HG03175 (cell line): ENCODE measurements around the gene BFSP2.

ENCODE experiments used
- ATAC-seq: cut with Tn5 transposase; IDR thresholded peaks from one replicate; pipeline ENCODE4 v1.9.1; 2021; ENCODE audit warnings: mild to moderate bottlenecking, moderate library complexity; ENCODE audit not compliant: unreplicated experiment

BFSP2 gene

DNA sequence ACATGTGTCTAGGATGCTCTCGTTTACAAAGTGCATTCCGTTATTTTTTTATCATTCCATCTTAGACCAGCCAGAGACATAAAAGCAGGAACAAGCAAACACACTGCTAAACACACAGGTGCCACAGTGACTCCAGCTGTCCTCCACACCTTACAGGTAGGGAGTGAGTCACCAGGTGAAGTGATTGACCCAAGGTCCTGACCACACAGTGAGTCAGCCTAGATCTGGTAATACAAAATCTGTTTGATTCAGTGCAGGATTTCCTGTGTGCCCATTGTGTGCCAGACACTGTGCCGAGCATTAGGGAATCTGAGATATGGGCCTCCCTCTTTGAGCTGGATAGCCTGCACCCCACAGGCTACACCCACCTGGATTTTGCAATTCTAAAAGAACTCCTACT lies 16.7 kb upstream of the BFSP2 start:
- ATAC-seq: no peak

DNA sequence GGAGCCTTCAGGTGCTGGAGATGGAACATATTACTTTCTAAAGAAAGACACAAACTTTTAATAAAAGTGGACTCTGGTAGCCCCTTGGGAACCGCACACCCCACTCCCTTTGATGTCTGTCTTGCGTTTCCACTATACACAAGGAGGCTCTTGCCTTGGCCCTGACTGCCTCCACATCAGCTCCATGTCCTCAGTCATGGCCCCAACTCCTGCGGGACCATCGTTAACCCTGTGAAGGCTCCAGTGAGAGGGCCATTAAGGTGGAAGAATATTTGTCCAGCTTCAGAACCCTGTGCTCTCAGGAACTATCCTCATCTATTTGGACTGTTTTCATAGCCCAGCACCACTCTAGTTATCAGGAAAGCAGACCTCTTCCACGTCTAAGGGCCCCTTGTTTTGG lies 16.1 kb upstream of the BFSP2 start:
- no peak for ATAC-seq

DNA sequence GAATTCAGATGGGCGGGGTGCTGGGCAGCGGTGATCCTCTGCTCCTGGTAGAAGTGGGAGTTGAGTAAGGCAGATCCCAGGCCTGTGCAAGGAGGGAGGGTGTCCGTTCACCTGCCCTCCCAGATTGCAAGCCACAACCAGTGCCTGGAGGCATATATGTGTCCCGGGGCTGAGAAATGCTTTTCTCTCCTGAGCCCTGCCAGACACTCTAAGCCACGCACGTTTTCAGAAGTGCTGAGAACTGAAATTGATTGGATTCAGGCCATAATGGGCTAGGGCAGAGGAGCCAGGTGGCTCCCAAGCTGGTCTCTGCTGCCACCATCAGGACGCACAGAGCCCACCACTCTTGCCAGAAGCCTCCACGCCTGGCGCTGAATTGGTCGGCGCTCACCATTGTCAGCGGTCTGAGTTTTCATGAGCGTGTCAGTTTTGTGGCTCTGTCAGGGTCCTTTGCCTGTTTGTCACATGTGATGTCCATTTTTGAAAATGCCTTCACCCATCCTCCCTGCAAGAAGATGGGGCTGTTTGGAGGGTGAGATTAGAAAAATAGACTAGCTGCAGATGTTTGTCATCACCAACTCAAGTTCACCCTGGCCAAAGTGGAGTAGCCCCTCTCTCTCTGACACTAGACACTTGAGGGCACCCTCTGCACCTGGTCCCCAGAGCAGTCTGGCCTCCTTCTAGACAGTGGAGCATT lies 15.4 kb upstream of the BFSP2 start:
- peak; percentile 73 for ATAC-seq

DNA sequence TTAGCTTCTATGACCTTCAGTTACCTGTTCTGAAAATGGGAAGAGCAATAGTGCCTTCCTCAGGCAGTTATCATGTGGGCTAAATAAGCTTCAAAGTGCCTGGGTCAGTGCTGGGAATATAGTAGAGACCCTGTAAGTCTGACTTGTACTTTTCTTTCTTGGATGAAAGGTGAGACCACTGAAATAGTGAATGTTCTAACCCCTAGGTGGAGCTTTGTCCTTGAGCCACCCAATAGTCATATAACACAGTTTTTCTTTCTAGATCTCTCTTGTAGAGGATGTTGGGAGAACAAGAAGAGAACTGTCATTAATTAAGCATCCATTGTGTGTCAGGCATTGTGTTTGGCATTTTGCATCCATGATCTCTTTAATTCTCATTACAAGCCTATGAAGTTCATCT lies 13.0 kb upstream of the BFSP2 start:
- ATAC-seq: no peak

DNA sequence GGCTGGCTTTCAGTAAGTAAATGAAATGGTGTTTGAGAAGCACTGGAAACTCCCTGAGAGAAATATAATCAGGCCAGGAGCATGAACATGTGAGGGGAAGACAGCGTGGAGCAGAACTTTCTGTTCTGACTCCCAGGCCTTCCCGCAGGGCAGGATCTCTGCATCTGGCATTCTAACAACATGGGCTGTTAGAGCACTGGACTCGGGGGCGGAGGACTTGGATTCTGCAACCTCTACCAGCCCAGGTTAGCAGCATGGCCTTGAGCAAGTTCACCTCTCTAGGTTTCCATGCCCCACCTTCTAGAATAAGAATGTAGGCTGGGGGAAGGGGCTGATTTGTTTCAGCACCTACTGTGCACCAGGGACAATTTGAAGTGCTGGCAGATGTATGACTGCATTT lies 12.5 kb upstream of the BFSP2 start:
- ATAC-seq: no peak

DNA sequence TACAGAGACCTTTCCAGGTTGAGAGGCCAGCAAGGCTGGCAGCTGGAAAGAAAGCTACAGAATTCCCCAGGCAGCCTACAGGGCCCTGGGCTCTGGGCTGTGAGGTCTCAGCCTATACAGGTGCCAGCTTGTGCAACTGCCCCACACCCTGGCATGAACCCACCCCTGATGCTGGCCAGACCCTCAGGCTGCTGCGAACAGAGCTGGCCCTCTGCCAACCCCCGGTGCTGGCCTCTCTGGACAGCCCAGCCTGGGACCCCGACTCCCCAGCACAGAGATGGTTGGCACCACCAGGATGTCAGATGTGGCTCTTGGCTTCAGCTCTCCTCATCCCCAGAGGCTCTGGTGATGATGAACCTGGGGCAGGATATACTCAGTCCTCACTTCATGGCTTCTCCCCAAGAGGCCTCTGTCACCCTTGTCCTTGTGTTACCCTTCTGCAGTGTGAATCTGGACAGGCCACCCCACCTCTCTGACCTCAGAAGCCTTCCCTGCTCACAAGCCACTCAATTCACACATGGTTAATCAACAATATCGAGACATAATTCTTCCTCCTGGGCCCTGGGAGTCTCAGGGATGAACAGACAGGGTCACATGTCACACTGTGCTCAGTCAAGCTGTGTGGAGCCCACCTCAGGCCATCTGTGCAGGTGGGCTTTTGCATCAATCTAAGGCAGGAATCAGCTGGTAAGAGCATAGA lies 11.0 kb upstream of the BFSP2 start:
- no peak for ATAC-seq

DNA sequence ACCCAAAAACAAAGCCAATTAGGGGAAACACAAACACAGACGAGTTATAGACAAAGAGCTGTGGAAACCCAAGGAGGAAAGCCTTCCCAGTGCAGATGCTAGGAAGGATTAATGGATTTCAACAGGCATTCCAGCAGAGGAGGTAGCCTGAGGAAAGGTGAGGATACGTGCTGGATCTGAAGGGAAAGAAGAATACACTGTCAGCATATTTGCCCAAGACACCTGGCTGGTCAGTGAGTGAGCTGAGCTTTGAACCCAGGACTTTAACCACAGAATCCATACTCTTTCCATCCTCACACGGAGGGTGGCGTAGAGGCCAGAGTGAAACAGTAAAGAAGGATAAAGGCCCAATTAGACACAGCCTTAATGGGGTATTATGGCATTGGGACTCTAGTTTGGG lies 9.1 kb upstream of the BFSP2 start:
- ATAC-seq: no peak

DNA sequence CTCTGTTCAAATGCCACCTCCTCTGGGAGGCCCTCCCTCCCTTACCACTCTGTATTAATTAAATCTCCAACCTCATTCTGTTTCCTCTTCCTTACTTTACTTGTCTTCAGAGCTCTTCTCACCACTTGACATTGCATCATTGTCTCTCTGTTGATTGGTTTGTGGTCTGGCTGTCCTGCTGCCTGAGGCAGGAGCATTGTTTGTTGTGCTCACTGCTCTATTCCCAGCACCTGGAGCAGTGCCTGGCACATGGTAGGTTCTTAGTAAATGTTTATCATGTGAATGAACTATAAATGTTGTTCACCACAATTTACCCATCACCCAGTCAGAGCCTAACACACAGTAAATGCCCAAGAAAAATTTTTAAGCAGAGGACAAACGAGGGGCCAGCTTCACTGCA lies 6.7 kb upstream of the BFSP2 start:
- ATAC-seq: no peak

DNA sequence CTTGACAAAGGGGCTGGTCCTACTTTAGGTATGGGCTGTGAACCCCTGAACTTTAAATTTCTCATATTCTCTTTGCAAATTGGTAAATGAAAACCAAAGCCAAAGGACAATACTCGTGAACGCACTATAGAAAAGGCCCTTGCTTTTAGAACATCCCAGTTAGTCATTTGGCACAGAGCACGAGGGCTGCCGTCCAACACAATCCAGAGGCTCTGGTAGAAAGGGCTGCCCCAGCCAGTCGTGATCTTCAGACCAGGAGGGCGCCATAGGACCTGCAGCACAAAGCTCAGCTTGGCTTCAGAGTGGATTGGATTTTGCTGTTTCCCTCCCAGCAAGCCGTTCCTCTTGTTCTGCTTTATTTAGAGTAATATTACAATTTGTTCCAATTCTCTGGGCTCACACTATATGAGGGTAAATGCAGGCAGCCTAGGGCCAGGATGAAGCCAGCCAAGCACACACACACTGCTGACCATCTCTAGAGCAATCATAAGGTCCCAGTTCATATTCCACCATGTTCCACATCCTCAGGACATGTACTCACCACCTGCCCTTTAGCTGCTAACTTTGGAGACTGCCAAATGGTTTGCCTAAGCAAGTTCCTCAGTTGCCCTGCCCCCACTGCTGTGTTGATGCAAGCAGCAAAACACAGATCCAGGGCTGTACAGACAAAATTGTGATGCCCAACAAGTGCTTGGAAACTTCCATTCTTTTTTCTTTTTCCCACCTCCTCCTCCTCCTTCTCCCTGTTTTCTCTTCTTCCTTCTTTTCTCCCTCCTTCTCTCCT lies 6.0 kb upstream of the BFSP2 start:
- ATAC-seq: no peak

DNA sequence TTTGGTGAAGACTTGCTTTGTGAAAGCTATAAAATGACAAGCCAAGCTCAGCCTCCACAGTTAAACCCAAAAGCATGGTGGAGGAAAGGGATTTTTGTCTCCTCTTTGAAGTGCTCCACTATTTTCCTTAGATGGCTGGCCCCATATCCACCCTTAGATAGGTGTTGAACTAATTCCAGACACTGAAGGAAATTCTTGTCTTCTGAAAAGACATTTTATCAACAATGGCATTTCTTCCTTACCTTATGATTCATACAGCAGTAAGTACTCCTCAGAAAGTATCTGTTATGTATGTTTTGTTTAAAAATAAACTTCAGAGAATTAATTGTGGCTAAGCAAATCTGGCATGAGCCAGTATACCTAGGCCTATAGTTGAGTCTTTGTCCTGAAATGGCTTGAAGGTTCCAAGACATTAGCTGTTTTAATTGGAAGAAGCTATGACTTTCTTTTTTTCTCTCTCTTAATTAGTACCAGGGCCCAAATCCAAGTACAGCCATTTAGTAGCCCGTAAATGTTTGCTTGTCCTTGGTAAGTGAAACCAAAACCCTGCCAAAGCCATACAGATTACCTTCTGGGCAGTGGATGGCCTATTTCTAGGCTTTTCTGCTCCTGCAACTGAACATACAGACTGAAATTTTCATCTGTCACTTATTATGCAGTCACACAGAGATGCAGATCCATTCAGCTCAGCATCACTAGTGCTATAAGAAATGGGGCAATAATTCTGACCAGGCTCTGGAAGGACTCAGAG lies 5.1 kb upstream of the BFSP2 start:
- no peak for ATAC-seq

DNA sequence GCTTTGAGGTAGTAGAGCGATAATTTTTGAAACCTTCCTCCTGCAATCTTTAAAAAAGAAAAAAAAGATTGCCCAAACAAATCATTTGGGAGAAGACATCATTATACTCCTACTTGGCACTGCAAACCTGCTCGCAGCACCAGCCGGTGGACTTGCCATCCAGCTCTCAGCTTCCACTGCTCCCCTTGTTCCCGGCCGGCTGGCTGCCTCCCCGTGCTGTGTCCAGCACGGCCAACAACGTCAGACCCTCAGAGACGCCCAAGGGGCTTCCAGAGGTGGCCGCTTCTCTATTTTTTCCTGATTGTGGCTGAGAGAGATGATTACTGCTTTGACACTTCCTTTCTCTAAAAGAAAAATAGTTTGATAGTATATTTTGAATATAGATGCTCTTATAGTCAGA lies 3.0 kb upstream of the BFSP2 start:
- no peak for ATAC-seq

DNA sequence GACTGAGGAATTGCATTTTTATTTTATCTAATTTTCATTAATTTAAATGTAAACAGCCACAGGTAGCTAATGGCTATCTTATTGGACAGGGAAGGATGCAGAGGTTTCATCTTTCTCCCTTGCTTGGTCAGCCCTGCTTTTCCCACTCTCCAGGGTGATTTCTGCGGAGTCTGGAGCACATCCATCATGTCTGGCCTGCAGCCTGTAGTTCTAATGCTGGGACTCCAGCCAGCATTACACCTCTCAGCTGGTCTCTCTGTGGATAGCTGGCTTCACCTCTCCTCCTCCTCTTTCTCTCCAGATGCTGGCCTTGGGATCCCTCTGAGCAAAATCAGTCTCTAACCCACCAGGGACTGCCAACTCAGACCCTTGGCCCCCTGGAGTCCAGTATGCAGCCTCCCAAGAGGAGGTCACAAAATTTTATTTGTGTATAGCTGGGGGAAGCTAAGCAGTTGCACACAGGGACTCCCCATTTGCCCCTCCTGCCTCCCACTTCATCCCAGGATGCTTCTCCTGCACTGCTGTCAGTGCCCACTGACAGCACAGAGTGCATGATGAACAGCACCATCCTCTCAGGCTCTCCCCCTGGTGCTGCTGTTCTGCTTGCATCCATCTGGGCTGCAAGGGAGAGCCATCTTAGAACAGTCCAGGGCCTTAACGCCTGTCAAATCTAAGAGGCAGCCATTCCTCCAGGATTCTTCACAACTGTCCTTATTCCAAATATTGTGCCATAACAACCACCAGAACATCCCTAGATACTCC lies 1.7 kb downstream of the BFSP2 start:
- no peak for ATAC-seq

DNA sequence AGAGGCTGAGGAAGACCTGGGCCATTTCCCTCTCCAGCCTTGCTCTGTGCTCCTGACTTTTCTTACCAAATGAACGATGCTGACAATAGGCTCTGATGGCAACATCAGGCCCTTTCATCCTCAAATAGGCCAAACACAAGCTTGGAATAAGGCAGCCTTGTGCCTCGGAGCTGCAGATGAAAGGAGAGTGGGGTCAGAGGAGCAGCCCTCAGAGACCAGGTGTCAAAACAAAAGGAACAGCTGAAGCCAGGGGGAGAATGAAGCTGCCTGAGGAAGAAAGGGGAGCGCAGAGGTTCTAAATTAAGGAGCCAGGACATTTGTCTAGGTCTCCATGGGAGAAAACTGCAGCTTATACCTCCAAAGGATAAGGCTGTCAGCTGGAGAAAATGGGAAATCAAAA lies 5.1 kb downstream of the BFSP2 start:
- ATAC-seq: no peak

DNA sequence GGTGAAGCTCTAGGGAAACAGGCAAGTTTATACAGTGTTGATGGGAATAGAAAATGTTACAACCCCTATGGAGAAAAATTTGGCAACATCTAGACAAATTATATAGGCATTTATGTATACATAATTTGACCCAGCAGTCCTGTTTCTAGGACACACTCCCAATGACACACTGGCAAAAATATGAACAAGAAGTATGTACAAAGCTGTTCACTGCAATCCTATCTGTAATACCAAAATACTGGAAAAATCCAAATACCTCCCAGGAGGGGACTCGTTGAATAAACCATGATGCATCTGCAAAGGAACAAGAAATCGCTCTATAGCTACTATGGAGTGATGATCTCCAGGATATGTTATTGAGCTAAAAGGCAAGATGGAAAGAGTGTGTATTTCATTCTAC lies 8.5 kb downstream of the BFSP2 start:
- no peak for ATAC-seq

DNA sequence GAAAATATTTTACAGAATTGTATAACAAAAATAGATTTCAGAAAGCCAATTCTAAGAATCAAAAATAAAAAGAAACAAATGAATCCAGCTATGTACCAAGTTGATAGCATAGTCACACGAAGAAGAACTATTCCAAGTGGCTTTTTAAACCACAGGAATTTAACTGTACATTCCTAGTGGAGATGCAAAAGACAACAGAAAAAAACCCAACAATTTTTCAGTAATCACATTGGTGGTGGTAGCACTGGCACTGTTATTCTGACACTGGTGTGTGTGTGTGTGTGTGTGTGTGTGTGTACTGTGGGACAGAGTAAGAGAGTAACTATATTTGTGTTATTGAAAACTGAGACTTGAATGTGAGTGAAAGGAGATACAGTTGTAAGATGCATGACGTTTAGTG lies 9.1 kb downstream of the BFSP2 start:
- no peak for ATAC-seq

DNA sequence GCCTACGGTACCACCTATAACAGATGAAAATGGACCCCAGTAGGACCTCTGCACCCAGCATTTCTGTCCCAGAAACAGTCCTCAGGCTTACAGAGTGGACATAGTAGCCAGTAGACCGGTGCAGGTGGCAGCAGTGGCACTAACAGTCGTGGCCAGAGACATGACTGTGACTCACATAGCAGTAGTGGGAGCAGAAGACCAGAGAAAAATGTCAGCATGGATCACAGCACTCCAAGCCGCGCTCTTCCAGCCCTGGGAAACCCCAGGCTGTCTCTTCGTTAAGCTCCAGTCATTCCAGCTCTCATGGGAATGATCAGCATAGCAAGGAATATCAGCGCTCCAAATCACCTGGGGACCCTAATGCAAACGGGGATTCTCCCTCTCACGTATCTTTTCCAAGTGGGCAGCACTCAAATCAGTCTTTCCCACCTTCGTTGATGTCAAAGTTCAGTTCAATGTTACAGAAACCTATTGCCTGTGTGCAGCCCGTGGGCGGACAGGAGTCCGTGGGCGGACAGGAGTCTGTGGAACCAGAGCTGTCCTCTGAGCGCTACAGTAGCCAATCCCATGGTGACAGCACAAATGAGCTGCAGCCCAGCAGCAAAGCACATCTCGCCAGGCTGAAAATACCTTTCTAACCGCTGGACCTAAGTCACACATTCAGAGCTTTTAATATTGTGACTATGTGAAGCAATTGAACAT lies 10.5 kb downstream of the BFSP2 start:
- ATAC-seq: no peak

DNA sequence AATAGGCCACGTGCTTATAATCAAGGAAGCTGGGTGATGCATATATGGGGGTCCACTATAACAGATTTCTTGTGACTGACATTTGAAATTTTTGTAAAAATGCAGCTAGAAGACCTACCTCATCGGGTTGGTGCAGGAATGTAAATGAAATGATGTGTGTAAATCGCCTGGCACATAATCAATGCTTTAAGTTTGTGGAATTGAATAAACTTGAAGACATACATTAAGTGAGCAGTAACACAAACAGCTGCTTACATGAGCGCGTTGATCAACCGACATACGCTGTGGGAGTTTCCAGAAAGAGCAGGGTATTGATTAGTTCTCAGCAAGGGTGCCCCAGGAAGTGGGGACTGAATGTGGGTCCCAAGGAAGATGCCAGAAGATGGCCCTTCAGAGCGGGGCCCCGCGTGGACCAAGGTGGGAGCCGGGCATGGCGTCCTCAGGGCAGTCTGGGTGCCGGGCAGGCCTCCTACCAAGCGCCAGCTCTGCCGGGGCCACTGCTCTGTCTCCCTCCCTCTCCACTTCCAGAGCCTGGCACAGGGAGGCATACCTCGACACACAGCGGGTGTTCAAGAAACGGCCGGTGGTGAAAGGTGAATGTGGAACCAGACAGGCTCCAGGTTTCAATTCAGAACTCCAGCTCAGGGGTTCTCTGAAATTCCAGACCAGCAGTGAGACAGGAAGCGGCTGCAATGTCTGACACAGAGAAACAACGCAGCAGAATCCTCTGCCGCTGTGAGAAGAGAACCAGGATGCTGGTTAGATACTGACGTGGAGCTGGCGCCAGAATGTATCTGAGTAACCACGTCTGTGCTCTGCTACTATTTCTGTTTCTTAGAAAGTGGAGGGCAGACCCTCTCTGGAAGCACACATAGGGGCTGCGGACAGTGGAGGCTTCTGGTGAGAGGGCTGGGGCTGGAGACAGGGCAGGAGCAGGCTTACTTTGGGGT lies 12.6 kb downstream of the BFSP2 start:
- ATAC-seq: no peak

DNA sequence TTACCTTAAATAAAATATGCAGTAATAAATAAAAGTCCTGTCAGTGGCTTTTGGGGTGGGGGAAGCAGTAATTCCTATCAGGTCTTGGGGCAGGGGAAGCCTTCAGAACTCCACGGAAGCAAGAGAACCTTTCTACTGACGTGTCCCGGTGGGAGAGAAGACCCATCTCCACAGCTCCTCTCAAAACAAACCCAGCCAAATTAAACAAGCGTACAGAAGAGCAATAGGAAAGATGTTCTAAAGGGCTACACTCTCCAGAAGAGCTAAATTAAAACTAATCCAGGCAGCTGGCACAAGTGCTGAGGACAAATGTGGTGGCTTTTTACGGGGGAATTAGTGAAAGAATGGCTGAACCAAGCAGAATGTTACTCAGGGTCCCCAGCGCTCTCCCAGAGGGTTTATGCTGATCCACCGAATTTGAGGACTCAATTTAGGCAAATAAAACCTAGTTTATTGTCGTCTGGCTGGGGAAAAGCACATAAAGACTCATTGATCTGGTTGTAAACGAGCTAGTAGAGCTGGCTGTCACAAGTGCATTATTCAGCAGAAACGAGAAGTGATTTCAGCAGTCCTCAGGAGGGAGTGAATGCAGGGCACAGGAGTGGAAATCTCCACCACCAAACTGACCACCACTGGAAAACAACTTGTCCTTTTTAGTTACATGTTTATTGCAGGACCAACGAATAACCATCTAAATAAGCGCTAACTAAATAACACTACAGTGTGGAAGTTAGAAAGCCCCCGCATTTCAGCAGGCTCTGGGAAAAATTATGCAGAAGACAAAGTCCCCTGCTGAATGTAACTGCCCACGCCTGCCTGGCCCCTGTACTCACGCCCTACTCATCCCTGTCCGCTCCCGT lies 13.5 kb downstream of the BFSP2 start:
- no peak for ATAC-seq
